OCI-LY1 (cell line): Measurements from ENCODE around the gene TNS3.

Source experiments
- H2AFZ ChIP-seq: fragments of 200-600 bp; sonication (generic), shearing (Covaris generic); 2 replicates; pipeline ENCODE4 v1.6.0; 2014; ENCODE audit warnings: antibody characterized with exemption, mild to moderate bottlenecking, low read length
- H3F3A ChIP-seq: fragments of 200-600 bp; sonication (generic), shearing (Covaris generic); 2 replicates; pipeline ENCODE4 v1.6.0; 2014; ENCODE audit warnings: mild to moderate bottlenecking, antibody characterized with exemption, low read length, moderate library complexity; ENCODE audit not compliant: insufficient read depth
- H3K27ac ChIP-seq: fragments of 200-600 bp; sonication (generic); 2 replicates; pipeline ENCODE4 v1.5.1; 2014; ENCODE audit warnings: low read length, mixed run types, mild to moderate bottlenecking, low read depth; ENCODE audit not compliant: poor library complexity, severe bottlenecking
- H3K27me3 ChIP-seq: fragments of 200-600 bp; sonication (generic); 2 replicates; pipeline ENCODE4 v1.6.0; 2014; ENCODE audit warnings: antibody characterized with exemption, mild to moderate bottlenecking, low read length, moderate library complexity; ENCODE audit not compliant: insufficient read depth
- H3K36me3 ChIP-seq: fragments of 200-600 bp; sonication (generic); 2 replicates; pipeline ENCODE4 v1.6.1; 2014; ENCODE audit warnings: mild to moderate bottlenecking, antibody characterized with exemption, low read length, moderate library complexity, mixed read lengths; ENCODE audit not compliant: insufficient read depth
- H3K4me1 ChIP-seq: fragments of 200-600 bp; sonication (generic); 2 replicates; pipeline ENCODE4 v1.5.1; 2014; ENCODE audit warnings: mild to moderate bottlenecking, low read length, moderate library complexity; ENCODE audit not compliant: insufficient read depth, severe bottlenecking
- H3K4me2 ChIP-seq: fragments of 200-600 bp; sonication (generic), shearing (Covaris generic); 2 replicates; pipeline ENCODE4 v1.6.1; 2014; ENCODE audit warnings: low read length
- H3K4me3 ChIP-seq: fragments of 200-600 bp; sonication (generic); 2 replicates; pipeline ENCODE4 v1.5.1; 2014; ENCODE audit warnings: low read length, low read depth, mild to moderate bottlenecking, mixed read lengths; ENCODE audit not compliant: poor library complexity, severe bottlenecking
- H3K79me2 ChIP-seq: fragments of 200-600 bp; shearing (Covaris generic); 2 replicates; pipeline ENCODE4 v1.6.1; 2016; ENCODE audit warnings: mixed run types, low read length, mixed read lengths; ENCODE audit not compliant: insufficient read depth
- H3K9ac ChIP-seq: fragments of 200-600 bp; sonication (generic), shearing (Covaris generic); 2 replicates; pipeline ENCODE4 v1.6.1; 2014; ENCODE audit warnings: mild to moderate bottlenecking, low read length, mixed read lengths
- H3K9me2 ChIP-seq: fragments of 200-600 bp; sonication (generic), shearing (Covaris generic); 2 replicates; pipeline ENCODE4 v1.6.1; 2014; ENCODE audit warnings: low read depth, mild to moderate bottlenecking, low read length, mixed read lengths
- H3K9me3 ChIP-seq: fragments of 200-600 bp; shearing (Covaris generic); 2 replicates; pipeline ENCODE4 v1.6.1; 2014; ENCODE audit warnings: low read length, mixed read lengths
- H4K20me1 ChIP-seq: fragments of 200-600 bp; sonication (generic), shearing (Covaris generic); 2 replicates; pipeline ENCODE4 v1.6.0; 2016; ENCODE audit warnings: mild to moderate bottlenecking, low read length; ENCODE audit not compliant: insufficient read depth
- EZH2 ChIP-seq: fragments of 200-600 bp; sonication (generic), shearing (Covaris generic); IDR thresholded peaks from 2 replicates; pipeline ENCODE4 v1.8.0; 2017; ENCODE audit warnings: borderline replicate concordance, mixed run types, mild to moderate bottlenecking, antibody characterized with exemption, low read length, moderate library complexity, mixed read lengths
- TF ChIP-seq, protein P1 (sequence below): fragments of 200-600 bp; sonication (generic), shearing (Covaris generic); IDR thresholded peaks from 2 replicates; pipeline ENCODE4 v1.5.1; 2017; ENCODE audit warnings: mild to moderate bottlenecking, antibody characterized with exemption, low read length, moderate library complexity, mixed read lengths

Gene TNS3

DNA sequence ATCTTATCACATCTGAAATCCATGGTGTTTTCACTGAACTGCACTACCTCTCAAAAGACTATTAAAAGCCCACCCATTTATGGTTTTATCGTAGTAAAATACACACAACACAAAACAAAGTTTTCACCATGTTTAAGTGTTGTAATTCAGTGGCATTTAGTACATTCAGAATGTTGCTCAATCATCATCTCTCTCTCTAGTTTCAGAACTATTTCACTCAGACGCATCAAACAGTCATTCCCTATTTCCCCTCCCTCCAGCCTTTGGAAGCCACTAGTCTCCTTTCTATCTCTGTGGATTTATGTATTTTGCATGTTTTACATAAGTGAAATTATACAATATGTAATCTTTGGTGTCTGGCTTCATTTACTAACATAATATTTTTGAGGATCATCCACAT is 332.6 kb downstream of the TNS3 start:
- peaks cover 6% of the 10 kb centered on the region; the same call in 1 of the 2 replicates for H3K27me3 ChIP-seq
- no peaks in the 10 kb centered on the region; the same call in 1 of the 2 replicates for H3K36me3 ChIP-seq
- peaks cover 7% of the 10 kb centered on the region for H3K4me1 ChIP-seq
- no peaks in the 10 kb centered on the region for H3K9me2 ChIP-seq
- no peak for TF ChIP-seq EZH2
- TF ChIP-seq, protein P1, sequence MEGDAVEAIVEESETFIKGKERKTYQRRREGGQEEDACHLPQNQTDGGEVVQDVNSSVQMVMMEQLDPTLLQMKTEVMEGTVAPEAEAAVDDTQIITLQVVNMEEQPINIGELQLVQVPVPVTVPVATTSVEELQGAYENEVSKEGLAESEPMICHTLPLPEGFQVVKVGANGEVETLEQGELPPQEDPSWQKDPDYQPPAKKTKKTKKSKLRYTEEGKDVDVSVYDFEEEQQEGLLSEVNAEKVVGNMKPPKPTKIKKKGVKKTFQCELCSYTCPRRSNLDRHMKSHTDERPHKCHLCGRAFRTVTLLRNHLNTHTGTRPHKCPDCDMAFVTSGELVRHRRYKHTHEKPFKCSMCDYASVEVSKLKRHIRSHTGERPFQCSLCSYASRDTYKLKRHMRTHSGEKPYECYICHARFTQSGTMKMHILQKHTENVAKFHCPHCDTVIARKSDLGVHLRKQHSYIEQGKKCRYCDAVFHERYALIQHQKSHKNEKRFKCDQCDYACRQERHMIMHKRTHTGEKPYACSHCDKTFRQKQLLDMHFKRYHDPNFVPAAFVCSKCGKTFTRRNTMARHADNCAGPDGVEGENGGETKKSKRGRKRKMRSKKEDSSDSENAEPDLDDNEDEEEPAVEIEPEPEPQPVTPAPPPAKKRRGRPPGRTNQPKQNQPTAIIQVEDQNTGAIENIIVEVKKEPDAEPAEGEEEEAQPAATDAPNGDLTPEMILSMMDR: no peak
- H3K27ac ChIP-seq: no peak overlapping the region
- H3F3A ChIP-seq: no peaks in the 10 kb centered on the region
- no peak overlapping the region for H3K4me2 ChIP-seq
- no peak overlapping the region for H3K4me3 ChIP-seq
- no peaks in the 10 kb centered on the region for H3K79me2 ChIP-seq
- H4K20me1 ChIP-seq: no peaks in the 10 kb centered on the region
- no peak overlapping the region for H3K9ac ChIP-seq
- no peak overlapping the region for H2AFZ ChIP-seq
- H3K9me3 ChIP-seq: peaks cover 8% of the 10 kb centered on the region

DNA sequence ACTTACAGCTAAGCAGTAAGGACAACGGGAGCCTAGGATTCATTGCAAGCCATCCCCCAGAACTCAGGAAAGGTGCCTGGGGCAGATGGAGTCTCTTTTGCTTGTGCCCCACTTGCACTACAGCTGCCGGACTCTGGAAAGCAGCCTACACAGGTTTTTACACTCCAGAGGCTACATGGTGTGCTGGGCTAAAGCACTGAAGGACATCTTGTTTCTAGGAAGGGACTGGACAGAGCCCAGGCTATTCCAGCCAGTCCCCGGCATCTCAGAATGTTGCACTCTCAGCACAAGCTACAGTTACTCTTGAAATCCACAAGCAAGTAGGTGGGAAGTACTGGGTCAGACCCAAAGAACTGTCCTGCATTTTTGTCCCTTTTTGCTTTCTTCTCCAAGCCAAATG is 333.1 kb downstream of the TNS3 start:
- Histone ChIP-seq H3K36me3 (no peaks in the 10 kb centered on the region; the same call in 1 of the 2 replicates), H3F3A (no peaks in the 10 kb centered on the region), H3K9me3 (peaks cover 8% of the 10 kb centered on the region), H3K4me1 (peaks cover 2% of the 10 kb centered on the region), H3K4me2 (no peak overlapping the region), H3K9ac (no peak overlapping the region), H3K27me3 (peaks cover 6% of the 10 kb centered on the region; the same call in 1 of the 2 replicates), H4K20me1 (no peaks in the 10 kb centered on the region), H2AFZ (no peak overlapping the region), H3K79me2 (no peaks in the 10 kb centered on the region), H3K4me3 (no peak overlapping the region), H3K9me2 (no peaks in the 10 kb centered on the region), H3K27ac (no peak overlapping the region)
- TF ChIP-seq EZH2: no peak
- TF ChIP-seq, protein P1: no peak

DNA sequence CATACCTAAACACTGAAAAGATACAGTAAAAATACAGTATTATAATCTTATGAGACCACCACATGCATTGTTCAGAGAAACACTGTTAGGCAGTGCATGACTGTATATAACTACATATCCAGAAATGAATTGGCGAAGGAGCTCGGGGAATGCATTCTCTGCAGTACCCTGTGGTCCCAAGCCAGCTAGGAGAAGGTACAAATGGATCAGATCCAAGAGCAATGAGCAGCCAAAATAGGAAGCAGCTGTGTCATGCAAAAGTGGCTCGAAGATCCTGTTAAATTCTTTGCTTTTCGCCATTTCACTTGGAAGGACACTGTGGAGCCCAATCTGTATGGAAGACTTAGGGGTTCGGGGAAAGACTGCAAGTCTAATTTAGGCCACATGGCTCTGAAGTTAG is 334.8 kb downstream of the TNS3 start:
- H2AFZ ChIP-seq: no peak overlapping the region
- no peaks in the 10 kb centered on the region for H3F3A ChIP-seq
- no peaks in the 10 kb centered on the region for H3K79me2 ChIP-seq
- no peaks in the 10 kb centered on the region for H3K4me1 ChIP-seq
- no peak for TF ChIP-seq EZH2
- TF ChIP-seq, protein P1: no peak
- no peaks in the 10 kb centered on the region; the same call in 1 of the 2 replicates for H3K36me3 ChIP-seq
- H3K9ac ChIP-seq: no peak overlapping the region
- no peaks in the 10 kb centered on the region for H4K20me1 ChIP-seq
- H3K4me3 ChIP-seq: no peak overlapping the region
- no peaks in the 10 kb centered on the region; the same call in 1 of the 2 replicates for H3K27me3 ChIP-seq
- H3K4me2 ChIP-seq: no peak overlapping the region
- H3K27ac ChIP-seq: no peak overlapping the region
- H3K9me2 ChIP-seq: no peaks in the 10 kb centered on the region
- peaks cover 8% of the 10 kb centered on the region for H3K9me3 ChIP-seq
